GM19395 (cell line): Measurements from ENCODE around the gene ZNF343.

Experiments
- ATAC-seq: cut with Tn5 transposase; IDR thresholded peaks from one replicate; pipeline ENCODE4 v1.9.1; 2021; ENCODE audit warnings: mild to moderate bottlenecking, moderate library complexity; ENCODE audit not compliant: unreplicated experiment

The ZNF343 gene

GRCh38 chr20:2446845-2447244, 61.9 kb downstream of the ZNF343 start:
- no peak for ATAC-seq
